Stimulated activated memory B cell treated with anti-CD40 and anti-IgM and Interleukin-4, amounts not matched to agents 10 μg/mL and 1 μg/mL and 100 μg/mL, for 72 hours (primary cell): ENCODE results near the gene RNF187.
"Not testable (repeated sequence)": the region's sequence is repeated elsewhere in the genome, so short reads cannot be mapped to it uniquely, and the experiment has no call there.

Experiments used
- ATAC-seq: fragments of 150-1000 bp; cut with Tn5 transposase; 2 replicates; pipeline ENCODE4 v1.10.0; 2021
- H3K27ac Mint-ChIP-seq: one replicate; pipeline ENCODE4 v1.8.0; 2022; ENCODE audit warnings: mild to moderate bottlenecking, mixed read lengths
- H3K27me3 Mint-ChIP-seq: one replicate; pipeline ENCODE4 v1.8.0; 2022; ENCODE audit warnings: mixed read lengths
- H3K36me3 Mint-ChIP-seq: one replicate; pipeline ENCODE4 v1.8.0; 2022; ENCODE audit warnings: mixed read lengths
- H3K4me1 Mint-ChIP-seq: one replicate; pipeline ENCODE4 v1.8.0; 2022; ENCODE audit warnings: mixed read lengths
- H3K4me3 Mint-ChIP-seq: one replicate; pipeline ENCODE4 v1.8.0; 2022; ENCODE audit warnings: mild to moderate bottlenecking, moderate library complexity, mixed read lengths
- H3K9me3 Mint-ChIP-seq: one replicate; pipeline ENCODE4 v1.8.0; 2022; ENCODE audit warnings: mixed read lengths

RNF187 gene

GRCh38 chr1:228455715-228456114 lies 31.5 kb upstream of the RNF187 start:
- H3K9me3 Mint-ChIP-seq: no peaks in the 10 kb centered on the region
- peaks cover 33% of the 10 kb centered on the region for H3K4me1 Mint-ChIP-seq
- peaks cover 3% of the 10 kb centered on the region for H3K27me3 Mint-ChIP-seq
- no peak overlapping the region for H3K27ac Mint-ChIP-seq
- peaks cover 7% of the 10 kb centered on the region for H3K36me3 Mint-ChIP-seq
- no peak for ATAC-seq
- no peak overlapping the region for H3K4me3 Mint-ChIP-seq

- Mint-ChIP-seq H3K36me3 (peaks cover 7% of the 10 kb centered on the region), H3K9me3 (no peaks in the 10 kb centered on the region), H3K4me1 (peaks cover 33% of the 10 kb centered on the region), H3K27ac (peak overlapping the region; percentile 88), H3K27me3 (peaks cover 8% of the 10 kb centered on the region), H3K4me3 (peak overlapping the region; percentile 92)
- no peak for ATAC-seq
Observed at GRCh38 chr1:228456252-228457016, 30.7 kb upstream of the RNF187 start.

- H3K27ac Mint-ChIP-seq: peak overlapping the region; percentile 88
- peaks cover 7% of the 10 kb centered on the region for H3K36me3 Mint-ChIP-seq
- peaks cover 33% of the 10 kb centered on the region for H3K4me1 Mint-ChIP-seq
- no peaks in the 10 kb centered on the region for H3K9me3 Mint-ChIP-seq
- peak overlapping the region; percentile 92 for H3K4me3 Mint-ChIP-seq
- ATAC-seq: peak; percentile 21
- peaks cover 8% of the 10 kb centered on the region for H3K27me3 Mint-ChIP-seq
Observed at GRCh38 chr1:228457017-228457395, 30.2 kb upstream of the RNF187 start.

GRCh38 chr1:228457396-228458176 lies 29.6 kb upstream of the RNF187 start:
- peak overlapping the region; percentile 92 for H3K4me3 Mint-ChIP-seq
- peaks cover 13% of the 10 kb centered on the region for H3K27me3 Mint-ChIP-seq
- H3K36me3 Mint-ChIP-seq: peaks cover 7% of the 10 kb centered on the region
- H3K4me1 Mint-ChIP-seq: peaks cover 33% of the 10 kb centered on the region
- ATAC-seq: peak; percentile 96
- H3K27ac Mint-ChIP-seq: peak overlapping the region; percentile 88
- H3K9me3 Mint-ChIP-seq: no peaks in the 10 kb centered on the region

- ATAC-seq: no peak
- Mint-ChIP-seq H3K36me3 (no peaks in the 10 kb centered on the region), H3K4me1 (peaks cover 41% of the 10 kb centered on the region), H3K27ac (peak overlapping the region; percentile 88), H3K9me3 (no peaks in the 10 kb centered on the region), H3K4me3 (peak overlapping the region; percentile 92), H3K27me3 (peaks cover 31% of the 10 kb centered on the region)
Observed at GRCh38 chr1:228459091-228459993, 27.8 kb upstream of the RNF187 start.

- Mint-ChIP-seq H3K27ac (no peak overlapping the region), H3K4me3 (no peak overlapping the region), H3K36me3 (no peaks in the 10 kb centered on the region), H3K4me1 (peaks cover 53% of the 10 kb centered on the region), H3K27me3 (peaks cover 45% of the 10 kb centered on the region), H3K9me3 (no peaks in the 10 kb centered on the region)
- no peak for ATAC-seq
Observed at GRCh38 chr1:228460821-228461220, 26.4 kb upstream of the RNF187 start.

GRCh38 chr1:228462560-228462959 lies 24.6 kb upstream of the RNF187 start:
- ATAC-seq: no peak
- H3K4me1 Mint-ChIP-seq: peaks cover 40% of the 10 kb centered on the region
- peaks cover 62% of the 10 kb centered on the region for H3K27me3 Mint-ChIP-seq
- no peak overlapping the region for H3K27ac Mint-ChIP-seq
- H3K9me3 Mint-ChIP-seq: no peaks in the 10 kb centered on the region
- H3K36me3 Mint-ChIP-seq: no peaks in the 10 kb centered on the region
- H3K4me3 Mint-ChIP-seq: no peak overlapping the region

GRCh38 chr1:228463009-228463558 lies 24.1 kb upstream of the RNF187 start:
- Mint-ChIP-seq H3K27ac (no peak overlapping the region), H3K4me1 (peaks cover 37% of the 10 kb centered on the region), H3K36me3 (no peaks in the 10 kb centered on the region), H3K27me3 (peaks cover 68% of the 10 kb centered on the region), H3K9me3 (no peaks in the 10 kb centered on the region), H3K4me3 (peak overlapping the region; percentile 80)
- no peak for ATAC-seq

GRCh38 chr1:228463559-228464455 lies 23.4 kb upstream of the RNF187 start:
- Mint-ChIP-seq H3K36me3 (no peaks in the 10 kb centered on the region), H3K9me3 (no peaks in the 10 kb centered on the region), H3K4me1 (peaks cover 30% of the 10 kb centered on the region), H3K27ac (peak overlapping the region; percentile 26), H3K4me3 (peak overlapping the region; percentile 80), H3K27me3 (peaks cover 75% of the 10 kb centered on the region)
- peak; percentile 72 for ATAC-seq

GRCh38 chr1:228464487-228464983 lies 22.6 kb upstream of the RNF187 start:
- H3K27me3 Mint-ChIP-seq: peaks cover 82% of the 10 kb centered on the region
- H3K9me3 Mint-ChIP-seq: no peaks in the 10 kb centered on the region
- no peaks in the 10 kb centered on the region for H3K36me3 Mint-ChIP-seq
- H3K4me1 Mint-ChIP-seq: peaks cover 26% of the 10 kb centered on the region
- peak; percentile 85 for ATAC-seq
- peak overlapping the region; percentile 26 for H3K27ac Mint-ChIP-seq
- peak overlapping the region; percentile 80 for H3K4me3 Mint-ChIP-seq

- peaks cover 25% of the 10 kb centered on the region for H3K4me1 Mint-ChIP-seq
Observed at GRCh38 chr1:228465141-228465540, 22.0 kb upstream of the RNF187 start.

GRCh38 chr1:228465571-228466146 lies 21.5 kb upstream of the RNF187 start:
- peaks cover 82% of the 10 kb centered on the region for H3K27me3 Mint-ChIP-seq
- H3K27ac Mint-ChIP-seq: no peak overlapping the region
- H3K4me1 Mint-ChIP-seq: peaks cover 25% of the 10 kb centered on the region
- no peak overlapping the region for H3K4me3 Mint-ChIP-seq
- no peak for ATAC-seq
- H3K36me3 Mint-ChIP-seq: no peaks in the 10 kb centered on the region
- no peaks in the 10 kb centered on the region for H3K9me3 Mint-ChIP-seq

More at GRCh38 chr1:228465141-228465540, 22.0 kb upstream of the RNF187 start:
- Mint-ChIP-seq H3K27ac (no peak overlapping the region), H3K27me3 (peaks cover 84% of the 10 kb centered on the region), H3K9me3 (no peaks in the 10 kb centered on the region), H3K36me3 (no peaks in the 10 kb centered on the region), H3K4me3 (peak overlapping the region; percentile 80)
- no peak for ATAC-seq

GRCh38 chr1:228468188-228468587 lies 19.0 kb upstream of the RNF187 start:
- not testable (repeated sequence) for H3K36me3 Mint-ChIP-seq, H3K9me3 Mint-ChIP-seq, H3K4me3 Mint-ChIP-seq, H3K27ac Mint-ChIP-seq, ATAC-seq
- Mint-ChIP-seq H3K4me1 (peaks cover 31% of the 10 kb centered on the region), H3K27me3 (peaks cover 79% of the 10 kb centered on the region)
